Chondrocyte (in vitro differentiated cells): ENCODE results near the gene WDR33. TPM values are rescaled to one million over a fixed set of nuclear protein-coding genes. Genes with fewer than 3 reads are reported as not detected.
A peak's percentile ranks its signal among the peaks of the same experiment; 100 is the strongest.
"Not testable (repeated sequence)": the region's sequence is repeated elsewhere in the genome, so short reads cannot be mapped to it uniquely, and the experiment has no call there.

Source experiments
- DNase-seq: peaks from one replicate; pipeline ENCODE4 v3.0.0; 2021; ENCODE audit warnings: mixed read lengths, low spot score
- H3K27ac Mint-ChIP-seq: one replicate; pipeline ENCODE4 v1.8.0; 2021; ENCODE audit warnings: mild to moderate bottlenecking, moderate library complexity, mixed read lengths; ENCODE audit not compliant: unreplicated experiment
- H3K27me3 Mint-ChIP-seq: 2 replicates; pipeline ENCODE4 v1.8.0; 2021; ENCODE audit warnings: low read depth, mixed read lengths
- H3K36me3 Mint-ChIP-seq: 2 replicates; pipeline ENCODE4 v1.8.0; 2021; ENCODE audit warnings: low read depth, mixed read lengths
- H3K4me1 Mint-ChIP-seq: 2 replicates; pipeline ENCODE4 v1.8.0; 2021; ENCODE audit warnings: low read depth, mild to moderate bottlenecking, mixed read lengths
- H3K4me3 Mint-ChIP-seq: one replicate; pipeline ENCODE4 v1.8.0; 2021; ENCODE audit warnings: mild to moderate bottlenecking, moderate library complexity, mixed read lengths; ENCODE audit not compliant: unreplicated experiment
- H3K9me3 Mint-ChIP-seq: 2 replicates; pipeline ENCODE4 v1.8.0; 2021; ENCODE audit warnings: low read depth, mixed read lengths
- CTCF ChIP-seq: fragments of 200-600 bp; sonication (generic); IDR thresholded peaks from 2 replicates; pipeline ENCODE4 v1.5.0; 2021; ENCODE audit warnings: antibody characterized with exemption, mild to moderate bottlenecking, moderate library complexity
- total RNA-seq: library from RNA; stranded (reverse); gene quantifications from 3 replicates; pipeline ENCODE4 v1.2.1, GENCODE V29; 2021

Gene WDR33
- total RNA-seq, 1 donor from 2014 or later = 37.2 TPM

- peaks cover 43% of the 10 kb centered on the region for H3K4me1 Mint-ChIP-seq
- H3K9me3 Mint-ChIP-seq = no peaks in the 10 kb centered on the region
- H3K27me3 Mint-ChIP-seq = no peaks in the 10 kb centered on the region
- peak overlapping the region; percentile 90 for H3K4me3 Mint-ChIP-seq
- DNase-seq = no peak
- H3K27ac Mint-ChIP-seq = peak overlapping the region; percentile 98
- peak; percentile 22 for TF ChIP-seq CTCF
- H3K36me3 Mint-ChIP-seq = no peaks in the 10 kb centered on the region
Observed at GRCh38 chr2:127810156-127810618, 784 bp downstream of the WDR33 start.

GRCh38 chr2:127807678-127808353 lies 3.2 kb downstream of the WDR33 start:
- Mint-ChIP-seq H3K36me3 (no peaks in the 10 kb centered on the region), H3K27me3 (no peaks in the 10 kb centered on the region), H3K4me3 (no peak overlapping the region), H3K9me3 (no peaks in the 10 kb centered on the region), H3K4me1 (peaks cover 50% of the 10 kb centered on the region), H3K27ac (peak overlapping the region; percentile 3)
- no peak for DNase-seq
- TF ChIP-seq CTCF = no peak

GRCh38 chr2:127806860-127807259 lies 4.1 kb downstream of the WDR33 start:
- peaks cover 50% of the 10 kb centered on the region for H3K4me1 Mint-ChIP-seq
- H3K27ac Mint-ChIP-seq, H3K4me3 Mint-ChIP-seq, H3K36me3 Mint-ChIP-seq, H3K9me3 Mint-ChIP-seq, DNase-seq, H3K27me3 Mint-ChIP-seq: not testable (repeated sequence)

- H3K27ac Mint-ChIP-seq = peak overlapping the region; percentile 11
- no peaks in the 10 kb centered on the region for H3K9me3 Mint-ChIP-seq
- H3K27me3 Mint-ChIP-seq = no peaks in the 10 kb centered on the region
- no peaks in the 10 kb centered on the region for H3K36me3 Mint-ChIP-seq
- DNase-seq = no peak
- H3K4me3 Mint-ChIP-seq = no peak overlapping the region
- TF ChIP-seq CTCF = no peak
- H3K4me1 Mint-ChIP-seq = peaks cover 45% of the 10 kb centered on the region
Observed at GRCh38 chr2:127805491-127805890, 5.5 kb downstream of the WDR33 start.

- no peak overlapping the region for H3K4me3 Mint-ChIP-seq
- DNase-seq = no peak
- H3K9me3 Mint-ChIP-seq = no peaks in the 10 kb centered on the region
- H3K27me3 Mint-ChIP-seq = no peaks in the 10 kb centered on the region
- no peak for TF ChIP-seq CTCF
- peaks cover 16% of the 10 kb centered on the region for H3K4me1 Mint-ChIP-seq
- H3K36me3 Mint-ChIP-seq = no peaks in the 10 kb centered on the region
- H3K27ac Mint-ChIP-seq = no peak overlapping the region
Observed at GRCh38 chr2:127799926-127800325, 11.0 kb downstream of the WDR33 start.

- H3K9me3 Mint-ChIP-seq = no peaks in the 10 kb centered on the region
- H3K27ac Mint-ChIP-seq = peak overlapping the region; percentile 82
- TF ChIP-seq CTCF = no peak
- H3K36me3 Mint-ChIP-seq = no peaks in the 10 kb centered on the region
- no peak for DNase-seq
- H3K27me3 Mint-ChIP-seq = no peaks in the 10 kb centered on the region
- peaks cover 9% of the 10 kb centered on the region for H3K4me1 Mint-ChIP-seq
- H3K4me3 Mint-ChIP-seq = no peak overlapping the region
Observed at GRCh38 chr2:127796389-127796788, 14.6 kb downstream of the WDR33 start.

GRCh38 chr2:127794901-127795300 lies 16.1 kb downstream of the WDR33 start:
- not testable (repeated sequence) for H3K4me3 Mint-ChIP-seq, H3K36me3 Mint-ChIP-seq, H3K27ac Mint-ChIP-seq, H3K27me3 Mint-ChIP-seq, H3K9me3 Mint-ChIP-seq, DNase-seq
- H3K4me1 Mint-ChIP-seq = peaks cover 17% of the 10 kb centered on the region
